NCI-H2107 treated with DMSO at 0.1 percent for 48 hours (cell line): ENCODE results near the gene RFX4.

Experiments used
- DNase-seq: peaks from one replicate; lab custom pipeline; 2025; ENCODE audit not compliant: unreplicated experiment; lab: John Stamatoyannopoulos, UW

The RFX4 gene

DNA sequence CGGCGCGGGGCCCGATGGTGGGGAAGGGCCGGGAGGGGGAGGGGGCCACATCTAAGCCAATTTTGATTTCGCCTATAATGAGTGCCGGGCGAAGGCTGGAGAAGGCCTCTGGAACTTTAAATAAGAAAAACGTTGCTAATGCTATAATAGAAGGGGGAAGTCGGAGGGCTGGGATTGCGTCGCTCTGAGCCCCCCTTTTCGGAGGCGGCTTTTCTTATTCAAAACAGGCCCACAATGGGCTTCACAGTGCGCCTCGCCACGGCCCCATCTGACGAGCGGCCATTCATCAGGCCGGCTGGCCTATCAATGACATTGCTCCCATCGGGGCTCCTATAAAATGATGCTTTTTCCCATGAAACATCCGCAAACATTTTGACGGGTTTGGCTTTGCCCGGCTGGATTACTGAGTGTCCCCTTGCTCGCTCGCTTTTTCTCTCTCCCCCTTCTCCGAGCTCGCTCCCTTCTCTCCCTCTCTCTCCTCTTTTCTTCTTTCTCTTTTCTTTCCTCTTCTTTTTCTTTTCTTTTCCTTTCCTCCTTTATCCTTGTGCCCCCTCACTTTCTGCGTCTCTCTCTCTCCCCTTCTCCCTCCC is at the start of gene RFX4:
Gene RFX4 (plus strand): TSS at position 364 of the 590 bp plus-strand sequence. CDS start 317 bp downstream, outside the sequence.
- no peak for DNase-seq

DNA sequence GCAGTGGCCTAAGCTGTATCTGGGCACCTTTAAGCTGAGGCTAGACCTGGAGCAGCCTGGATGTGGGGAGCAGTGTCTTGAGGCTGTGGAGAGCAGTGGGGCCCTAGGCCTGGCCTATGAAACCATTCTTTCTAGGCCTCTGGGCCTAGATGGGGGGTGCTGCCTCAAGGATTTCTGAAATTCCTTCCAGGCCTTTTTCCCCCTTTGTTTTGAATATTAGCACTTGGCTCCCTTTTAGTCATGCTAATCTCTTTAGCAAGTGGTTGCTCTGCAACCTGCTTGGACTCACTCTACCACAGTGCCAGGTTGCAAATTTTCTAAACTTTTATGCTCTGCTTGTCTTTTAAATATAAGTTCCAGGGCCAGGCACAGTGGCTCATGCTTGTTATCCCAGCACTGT is 41.6 kb upstream of the RFX4 start:
- DNase-seq: no peak

- DNase-seq: no peak
Measured at GRCh38 chr12:106551410-106551809, 31.4 kb upstream of the RFX4 start.

- DNase-seq: no peak
Measured at GRCh38 chr12:106552228-106552627, 30.6 kb upstream of the RFX4 start.

GRCh38 chr12:106564678-106565329 is 18.0 kb upstream of the RFX4 start:
- no peak for DNase-seq

GRCh38 chr12:106566771-106567170 is 16.0 kb upstream of the RFX4 start:
- DNase-seq: no peak

DNA sequence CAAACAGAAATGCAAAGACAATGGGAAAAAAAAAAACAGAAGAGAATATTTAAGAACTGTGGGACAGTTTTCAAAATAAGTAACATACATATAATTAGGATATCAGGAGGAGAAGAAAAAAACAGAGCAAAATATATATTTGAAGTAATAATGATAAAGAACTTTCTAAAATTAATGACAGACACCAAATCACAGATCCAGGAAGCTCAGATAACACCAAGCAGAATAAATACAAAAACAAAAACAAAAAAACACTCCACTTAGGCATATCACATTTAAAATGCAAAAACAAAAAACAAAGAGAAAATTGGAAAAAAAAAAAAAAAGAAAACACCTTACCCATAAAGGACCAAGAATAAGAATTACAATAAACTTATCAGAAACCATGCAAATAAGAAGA is 9.6 kb upstream of the RFX4 start:
- no peak for DNase-seq

DNA sequence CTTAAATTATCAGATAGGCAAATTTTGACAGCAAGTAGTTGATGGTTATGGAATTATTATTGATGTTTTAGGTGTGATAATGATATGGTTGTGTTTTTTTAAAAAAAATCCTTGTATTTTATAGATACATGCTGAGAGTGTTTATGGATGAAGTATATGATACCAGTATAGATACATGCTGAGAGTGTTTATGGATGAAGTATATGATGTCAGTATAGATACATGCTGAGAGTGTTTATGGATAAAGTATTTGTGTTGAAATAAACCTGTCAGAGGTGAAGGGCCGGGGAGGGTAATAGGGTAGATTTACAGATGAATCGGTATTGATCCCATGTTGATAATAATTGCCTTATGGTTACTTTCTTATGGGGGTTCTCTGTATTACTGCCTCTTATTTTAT is 6.0 kb upstream of the RFX4 start:
- no peak for DNase-seq

- DNase-seq: no peak
Measured at GRCh38 chr12:106580671-106581508, 1.9 kb upstream of the RFX4 start.

DNA sequence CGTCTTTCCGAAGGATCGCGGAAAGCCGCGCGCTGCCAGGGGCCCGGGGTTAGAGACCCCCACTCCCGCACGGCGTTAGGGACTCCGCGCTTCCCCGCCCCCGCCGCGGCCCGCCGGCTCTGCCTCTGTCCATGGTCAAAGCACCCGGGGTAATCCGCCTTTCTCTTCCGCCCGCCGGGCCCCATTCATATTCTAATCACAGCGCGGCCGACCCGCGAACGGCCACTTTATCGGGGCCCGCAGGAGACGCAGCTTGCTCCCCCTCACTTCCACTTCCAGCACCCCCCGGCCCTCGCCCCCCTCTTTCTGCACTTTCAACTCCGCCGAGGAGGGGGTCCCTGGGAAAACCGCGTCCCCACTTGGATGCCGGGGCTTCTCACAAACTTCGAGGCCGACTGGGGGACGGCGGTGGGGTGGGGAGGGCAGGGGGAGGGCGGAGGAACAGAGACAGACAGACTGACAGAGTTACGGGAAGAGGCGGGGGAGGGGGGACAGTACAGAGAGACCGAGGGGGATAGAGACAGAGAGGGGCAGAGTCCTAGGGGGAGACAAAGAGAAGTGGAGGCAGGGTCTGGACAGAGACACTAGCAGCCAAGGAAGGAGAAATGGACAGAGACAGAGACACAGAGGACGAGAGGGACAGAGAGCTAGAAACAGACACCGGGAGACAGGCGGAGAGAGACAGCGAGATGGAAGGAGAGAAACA is 1.1 kb upstream of the RFX4 start:
- no peak for DNase-seq

DNA sequence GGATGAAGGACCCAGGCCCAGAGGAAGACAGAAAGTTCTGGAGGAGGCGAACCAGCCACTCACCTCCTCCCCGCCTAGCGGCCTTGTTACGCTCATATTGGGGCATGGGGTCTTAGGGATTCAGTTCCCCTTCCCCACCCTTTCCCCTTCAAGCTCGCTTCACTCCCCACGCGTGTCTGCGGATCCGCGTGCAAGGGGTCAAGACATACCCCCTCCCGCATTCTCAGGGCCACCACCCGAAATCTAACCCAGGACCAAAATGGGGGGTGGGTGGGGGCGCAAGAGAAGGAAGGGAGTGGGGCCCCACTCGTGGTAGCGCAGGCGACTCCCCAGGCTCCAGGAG is 584 bp upstream of the RFX4 start:
- no peak for DNase-seq

- no peak for DNase-seq
Measured at GRCh38 chr12:106583242-106584103, 669 bp downstream of the RFX4 start.

GRCh38 chr12:106584104-106585064 is 1.6 kb downstream of the RFX4 start:
- no peak for DNase-seq

- no peak for DNase-seq
Measured at GRCh38 chr12:106585105-106585520, 2.3 kb downstream of the RFX4 start.

- DNase-seq: no peak
Measured at GRCh38 chr12:106585521-106586277, 2.9 kb downstream of the RFX4 start.

DNA sequence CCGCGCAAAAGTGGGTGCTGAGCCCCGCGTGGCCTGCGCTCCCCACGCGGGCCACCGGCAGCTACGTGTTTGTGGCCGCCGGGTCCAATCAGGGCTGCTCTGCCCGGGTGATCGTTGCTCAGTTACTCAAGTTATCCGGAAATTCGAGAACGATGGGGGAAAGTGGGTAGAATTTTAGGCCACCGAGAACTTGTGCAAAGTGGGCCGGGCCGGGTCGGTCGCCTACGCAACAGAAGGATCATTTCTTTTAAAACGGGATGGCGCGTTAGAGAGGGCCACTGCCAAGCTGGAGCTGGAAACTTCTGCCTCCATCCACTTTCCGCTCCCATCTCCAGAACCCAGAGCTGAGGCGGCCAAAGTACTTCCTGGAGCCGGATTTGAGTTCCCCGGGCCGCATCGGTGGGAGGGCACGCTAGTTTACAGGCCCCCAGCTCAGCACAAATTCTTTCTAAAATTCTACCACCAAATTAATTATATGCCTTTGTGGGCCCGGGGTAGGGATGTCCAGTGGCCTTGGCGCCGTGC is 3.5 kb downstream of the RFX4 start:
- DNase-seq: no peak

DNA sequence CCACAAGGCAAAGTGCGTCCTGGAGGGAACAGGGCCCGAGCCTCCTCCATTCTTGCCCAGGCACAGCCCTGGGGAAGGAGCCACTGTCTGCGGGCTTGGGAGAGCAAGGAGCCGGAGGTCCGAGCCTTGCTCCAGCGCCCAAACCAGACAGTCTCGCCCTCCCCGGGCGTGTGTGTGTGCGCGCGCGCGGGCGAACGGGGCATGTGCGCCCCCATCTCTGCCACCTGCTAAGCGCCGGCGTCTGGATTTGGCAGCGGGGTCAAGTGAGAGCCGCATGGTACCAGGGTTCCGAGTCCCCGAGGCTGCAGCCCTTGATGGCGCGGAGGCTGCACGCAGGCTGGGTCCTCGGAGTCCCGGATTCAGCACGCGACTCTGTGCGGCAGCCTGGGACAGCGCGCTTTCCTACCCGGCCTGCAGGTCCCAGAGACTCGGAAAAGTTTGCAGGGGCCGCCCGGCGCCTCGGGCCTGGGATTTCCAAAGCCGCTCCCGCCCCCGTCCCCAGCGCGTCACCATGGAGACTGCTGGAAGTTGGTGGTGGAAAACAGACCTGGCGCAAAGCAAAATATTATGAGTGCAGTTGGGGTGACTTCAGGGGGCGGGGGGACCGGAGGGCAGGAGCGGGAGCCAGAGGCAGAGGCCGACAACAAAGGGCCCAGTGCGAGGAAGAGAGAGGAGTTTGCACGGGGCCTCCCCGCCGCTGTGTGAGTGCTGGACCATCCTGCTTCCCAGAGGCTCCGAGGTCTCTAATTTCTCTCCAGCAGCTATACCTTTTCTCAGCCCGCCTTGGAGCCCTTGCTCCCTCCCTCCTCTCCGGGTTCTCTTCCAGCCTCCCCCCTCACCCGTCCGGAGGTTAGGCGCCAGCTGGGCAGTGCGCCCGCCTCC is 4.2 kb downstream of the RFX4 start:
- DNase-seq: no peak

- no peak for DNase-seq
Measured at GRCh38 chr12:106588771-106589170, 6.0 kb downstream of the RFX4 start.
